K562 (cell line): ENCODE results near the gene REC8. TPM values are rescaled to one million over a fixed set of nuclear protein-coding genes. Genes with fewer than 3 reads are reported as not detected.

Experiments
- FUS ChIP-seq: fragments of 200-400 bp; formaldehyde crosslinking; optimal IDR thresholded peaks from 2 replicates; pipeline ENCODE3; 2017; ENCODE audit warnings: low read depth, low read length
- PHF21A ChIP-seq: fragments of 450-650 bp; IDR thresholded peaks from 2 replicates; pipeline ENCODE4 v1.6.1; 2017; ENCODE audit warnings: low read depth, borderline replicate concordance
- PML ChIP-seq: IDR thresholded peaks from 2 replicates; pipeline ENCODE4 v1.6.1; 2012; ENCODE audit warnings: low read length, inconsistent platforms
- PYGO2 ChIP-seq: fragments of 450-650 bp; IDR thresholded peaks from 2 replicates; pipeline ENCODE4 v1.6.1; 2016; ENCODE audit warnings: mild to moderate bottlenecking, missing genetic modification characterization, moderate library complexity, missing compliant biosample characterization
- RBM25 ChIP-seq: fragments of 200-400 bp; formaldehyde crosslinking; IDR thresholded peaks from 2 replicates; pipeline ENCODE4 v1.6.1; 2018; ENCODE audit warnings: low read length, low read depth, moderate library complexity; ENCODE audit not compliant: severe bottlenecking
- TAF15 ChIP-seq: fragments of 200-400 bp; formaldehyde crosslinking; IDR thresholded peaks from 2 replicates; pipeline ENCODE4 v1.6.1; 2017; ENCODE audit warnings: mild to moderate bottlenecking, low read depth, low read length, moderate library complexity
- TCF7 ChIP-seq: sonication (generic); IDR thresholded peaks from 2 replicates; pipeline ENCODE4 v1.6.1; 2016; ENCODE audit warnings: antibody characterized with exemption, borderline replicate concordance
- ZEB2 ChIP-seq: fragments of 450-650 bp; IDR thresholded peaks from 2 replicates; pipeline ENCODE4 v1.6.1; 2016
- ZHX1 ChIP-seq: fragments of 150-350 bp; conservative IDR thresholded peaks from 2 replicates; pipeline ENCODE4 v1.6.1; 2014; ENCODE audit warnings: low read length
- ZNF124 ChIP-seq: sonication (generic); formaldehyde crosslinking; IDR thresholded peaks from 2 replicates; pipeline ENCODE4 v1.8.1; 2022; ENCODE audit warnings: missing genetic modification reagents
- ZNF316 ChIP-seq: fragments of 450-650 bp; IDR thresholded peaks from 2 replicates; pipeline ENCODE4 v1.6.1; 2016
- ZZZ3 ChIP-seq: fragments of 450-650 bp; IDR thresholded peaks from 2 replicates; pipeline ENCODE4 v1.6.1; 2016; ENCODE audit warnings: antibody characterized with exemption, mild to moderate bottlenecking, moderate library complexity
- polyA plus RNA-seq, 8 experiments: library from polyadenylated mRNA; depleted of rRNA in 4 of 8; stranded (reverse) in 5 of 8; unstranded in 3 of 8; fragments of >200 nt; fragmentation: Nextera tagmentation in 2 of 8; fragmentation: Illumina TruSeq in 1 of 8; extraction: Ambion mirVana in 2 of 8; extraction: Trizol in 1 of 8; gene quantifications; 2 replicates each; pipeline versions ENCODE4 v1.2.1 to v1.2.3, GENCODE V29; 2011 to 2014; ENCODE audit warnings: inconsistent platforms in 1 of 8, missing spikeins in 1 of 8
- total RNA-seq, 7 experiments: library from RNA; depleted of rRNA in 6 of 7; stranded (reverse); fragments of >200 nt in 6 of 7; fragmentation: Illumina TruSeq in 2 of 7; extraction: Trizol in 2 of 7; gene quantifications; 2 replicates each; pipeline versions ENCODE4 v1.2.1 to v1.2.3, GENCODE V29; 2011 to 2021; ENCODE audit warnings: low replicate concordance in 1 of 7
- TF ChIP-seq, protein P1 (sequence below), 2 experiments: IDR thresholded peaks; 2 replicates each; pipeline ENCODE4 v1.6.1; 2011; ENCODE audit warnings: borderline replicate concordance in 1 of 2, control low read depth in 1 of 2, low read depth in 1 of 2, low read length in 1 of 2, mild to moderate bottlenecking in 1 of 2, mixed read lengths in 1 of 2, moderate library complexity in 1 of 2; ENCODE audit not compliant: insufficient read depth in 1 of 2, insufficient read length in 1 of 2, poor library complexity in 1 of 2, severe bottlenecking in 1 of 2; ENCODE audit errors: extremely low read depth in 1 of 2
- TF ChIP-seq, protein P2 (sequence below): fragments of 250-450 bp; sonication (Bioruptor Pico); IDR thresholded peaks from 2 replicates; pipeline ENCODE4 v1.5.0; 2020; ENCODE audit warnings: mild to moderate bottlenecking, borderline replicate concordance
- TF ChIP-seq, protein P3 (sequence below): fragments of 450-650 bp; IDR thresholded peaks from 2 replicates; pipeline ENCODE4 v1.6.1; 2016; ENCODE audit warnings: low read depth, mild to moderate bottlenecking, moderate library complexity
- TF ChIP-seq, protein P4 (sequence below), 2 experiments: fragments of 150-350 bp in 1 of 2; IDR thresholded peaks; 2 replicates each; pipeline ENCODE4 v1.6.1; 2012 to 2016; ENCODE audit warnings: low read depth in 2 of 2, low read length in 2 of 2, mild to moderate bottlenecking in 1 of 2, moderate library complexity in 1 of 2

Gene REC8
- total and polyA plus RNA-seq, 9 of the 15 experiments (the other 6 are each of a cell fraction or from before 2014, with no cell fraction given) = 0.11 to 2.5 (median 0.85) TPM

DNA sequence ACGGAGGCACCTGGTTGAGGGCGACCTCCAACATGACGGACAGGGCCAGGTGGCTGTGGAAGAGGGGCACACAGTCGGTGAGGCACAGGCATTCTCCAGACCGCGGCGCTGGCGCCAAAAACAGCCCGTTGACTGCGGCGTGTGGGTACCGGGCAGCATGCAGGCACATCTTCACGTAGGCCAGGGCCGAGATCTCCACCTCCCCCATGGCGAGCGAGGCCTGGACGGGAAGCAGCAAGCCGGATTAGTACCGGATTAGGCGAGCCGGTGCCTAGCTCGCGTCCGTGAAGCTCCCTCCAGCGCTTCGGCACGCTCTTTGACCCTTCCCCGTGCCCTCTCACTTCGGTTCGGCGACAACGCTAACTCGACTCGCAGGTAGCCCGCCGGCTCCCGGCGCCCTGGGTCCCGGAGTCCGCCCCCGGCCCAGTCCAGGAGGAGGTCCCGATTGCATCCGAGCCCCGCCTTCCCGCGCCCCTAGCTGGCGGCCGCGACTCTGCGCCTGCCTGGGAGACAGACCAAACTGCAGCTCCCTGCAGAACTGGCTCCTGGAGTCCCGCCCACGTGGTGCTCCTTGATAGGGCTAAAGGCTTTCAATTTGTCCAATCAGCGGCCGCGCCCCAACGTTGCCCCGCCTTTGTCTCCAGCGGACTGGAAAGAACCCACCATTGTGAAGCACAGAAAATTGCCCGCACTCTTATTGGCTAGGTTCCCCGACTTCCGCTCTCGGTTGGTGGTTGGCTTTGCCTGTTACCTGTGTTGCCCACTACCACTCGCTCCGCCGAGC is 30.6 kb upstream of the REC8 start, which contains the start of gene EMC9 (continued):
- TF ChIP-seq, protein P1, sequence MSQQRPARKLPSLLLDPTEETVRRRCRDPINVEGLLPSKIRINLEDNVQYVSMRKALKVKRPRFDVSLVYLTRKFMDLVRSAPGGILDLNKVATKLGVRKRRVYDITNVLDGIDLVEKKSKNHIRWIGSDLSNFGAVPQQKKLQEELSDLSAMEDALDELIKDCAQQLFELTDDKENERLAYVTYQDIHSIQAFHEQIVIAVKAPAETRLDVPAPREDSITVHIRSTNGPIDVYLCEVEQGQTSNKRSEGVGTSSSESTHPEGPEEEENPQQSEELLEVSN (IDR thresholded peaks at IDR 0.05; ENCODE audit: borderline replicate concordance in 1 of 2, extremely low read depth in 1 of 2, insufficient read depth in 1 of 2, insufficient read length in 1 of 2, low read depth in 1 of 2, low read length in 1 of 2, poor library complexity in 1 of 2, severe bottlenecking in 1 of 2) = peak in 1 of 2 experiments; percentile 21
- TF ChIP-seq FUS = no peak
- TF ChIP-seq, protein P2, sequence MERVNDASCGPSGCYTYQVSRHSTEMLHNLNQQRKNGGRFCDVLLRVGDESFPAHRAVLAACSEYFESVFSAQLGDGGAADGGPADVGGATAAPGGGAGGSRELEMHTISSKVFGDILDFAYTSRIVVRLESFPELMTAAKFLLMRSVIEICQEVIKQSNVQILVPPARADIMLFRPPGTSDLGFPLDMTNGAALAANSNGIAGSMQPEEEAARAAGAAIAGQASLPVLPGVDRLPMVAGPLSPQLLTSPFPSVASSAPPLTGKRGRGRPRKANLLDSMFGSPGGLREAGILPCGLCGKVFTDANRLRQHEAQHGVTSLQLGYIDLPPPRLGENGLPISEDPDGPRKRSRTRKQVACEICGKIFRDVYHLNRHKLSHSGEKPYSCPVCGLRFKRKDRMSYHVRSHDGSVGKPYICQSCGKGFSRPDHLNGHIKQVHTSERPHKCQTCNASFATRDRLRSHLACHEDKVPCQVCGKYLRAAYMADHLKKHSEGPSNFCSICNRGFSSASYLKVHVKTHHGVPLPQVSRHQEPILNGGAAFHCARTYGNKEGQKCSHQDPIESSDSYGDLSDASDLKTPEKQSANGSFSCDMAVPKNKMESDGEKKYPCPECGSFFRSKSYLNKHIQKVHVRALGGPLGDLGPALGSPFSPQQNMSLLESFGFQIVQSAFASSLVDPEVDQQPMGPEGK (CRISPR knock-in tag) = no peak
- TF ChIP-seq, protein P3, sequence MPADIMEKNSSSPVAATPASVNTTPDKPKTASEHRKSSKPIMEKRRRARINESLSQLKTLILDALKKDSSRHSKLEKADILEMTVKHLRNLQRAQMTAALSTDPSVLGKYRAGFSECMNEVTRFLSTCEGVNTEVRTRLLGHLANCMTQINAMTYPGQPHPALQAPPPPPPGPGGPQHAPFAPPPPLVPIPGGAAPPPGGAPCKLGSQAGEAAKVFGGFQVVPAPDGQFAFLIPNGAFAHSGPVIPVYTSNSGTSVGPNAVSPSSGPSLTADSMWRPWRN = no peak
- TF ChIP-seq TAF15 = no peak
- TF ChIP-seq, protein P4, sequence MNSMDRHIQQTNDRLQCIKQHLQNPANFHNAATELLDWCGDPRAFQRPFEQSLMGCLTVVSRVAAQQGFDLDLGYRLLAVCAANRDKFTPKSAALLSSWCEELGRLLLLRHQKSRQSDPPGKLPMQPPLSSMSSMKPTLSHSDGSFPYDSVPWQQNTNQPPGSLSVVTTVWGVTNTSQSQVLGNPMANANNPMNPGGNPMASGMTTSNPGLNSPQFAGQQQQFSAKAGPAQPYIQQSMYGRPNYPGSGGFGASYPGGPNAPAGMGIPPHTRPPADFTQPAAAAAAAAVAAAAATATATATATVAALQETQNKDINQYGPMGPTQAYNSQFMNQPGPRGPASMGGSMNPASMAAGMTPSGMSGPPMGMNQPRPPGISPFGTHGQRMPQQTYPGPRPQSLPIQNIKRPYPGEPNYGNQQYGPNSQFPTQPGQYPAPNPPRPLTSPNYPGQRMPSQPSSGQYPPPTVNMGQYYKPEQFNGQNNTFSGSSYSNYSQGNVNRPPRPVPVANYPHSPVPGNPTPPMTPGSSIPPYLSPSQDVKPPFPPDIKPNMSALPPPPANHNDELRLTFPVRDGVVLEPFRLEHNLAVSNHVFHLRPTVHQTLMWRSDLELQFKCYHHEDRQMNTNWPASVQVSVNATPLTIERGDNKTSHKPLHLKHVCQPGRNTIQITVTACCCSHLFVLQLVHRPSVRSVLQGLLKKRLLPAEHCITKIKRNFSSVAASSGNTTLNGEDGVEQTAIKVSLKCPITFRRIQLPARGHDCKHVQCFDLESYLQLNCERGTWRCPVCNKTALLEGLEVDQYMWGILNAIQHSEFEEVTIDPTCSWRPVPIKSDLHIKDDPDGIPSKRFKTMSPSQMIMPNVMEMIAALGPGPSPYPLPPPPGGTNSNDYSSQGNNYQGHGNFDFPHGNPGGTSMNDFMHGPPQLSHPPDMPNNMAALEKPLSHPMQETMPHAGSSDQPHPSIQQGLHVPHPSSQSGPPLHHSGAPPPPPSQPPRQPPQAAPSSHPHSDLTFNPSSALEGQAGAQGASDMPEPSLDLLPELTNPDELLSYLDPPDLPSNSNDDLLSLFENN (IDR thresholded peaks at IDR 0.05; ENCODE audit: low read depth in 2 of 2, low read length in 2 of 2) = no peak
- TF ChIP-seq RBM25 = peak; percentile 58
- TF ChIP-seq ZHX1 = no peak
- TF ChIP-seq PHF21A = peak; percentile 97
- TF ChIP-seq ZNF124 (CRISPR knock-in tag) = no peak
- TF ChIP-seq TCF7 = no peak
- TF ChIP-seq ZNF316 = no peak
- TF ChIP-seq PML = 0 out of 2 replicates have a peak, but pooled peaks have one; percentile 6
- no peak for TF ChIP-seq ZEB2
- TF ChIP-seq PYGO2 (tag) = no peak
- no peak for TF ChIP-seq ZZZ3
